ENCODE data around the gene LYRM2.

DNA sequence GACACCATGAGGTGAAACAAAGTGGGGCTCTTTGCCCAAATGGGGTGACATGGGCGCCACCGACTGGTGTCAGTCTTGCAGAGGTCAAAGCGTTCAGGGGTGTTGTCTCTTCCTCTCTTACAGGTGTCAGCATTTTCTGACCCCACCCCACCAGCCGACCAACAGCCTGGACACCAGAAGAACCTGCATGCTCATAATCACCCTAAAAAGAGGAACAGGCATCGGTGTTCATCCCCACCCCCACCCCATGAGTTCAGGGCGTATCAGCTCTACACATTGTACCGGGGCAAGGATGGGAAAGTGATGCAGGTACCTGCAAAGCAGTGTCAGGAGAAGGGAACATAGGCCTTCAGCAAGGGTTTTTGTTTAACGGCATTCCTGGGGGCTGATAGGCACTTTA, 14.8 kb downstream of the LYRM2 start:
- TF ChIP-seq EP300 (IDR thresholded peaks at IDR 0.05): no peak
- no peak for TF ChIP-seq POLR2AphosphoS5 (IDR thresholded peaks at IDR 0.05)
